Neural crest cell (in vitro differentiated cells): ENCODE data around the gene ARHGDIG. TPM values are rescaled to one million over a fixed set of nuclear protein-coding genes. Genes with fewer than 3 reads are reported as not detected.

Experiments
- DNase-seq: peaks from one replicate; pipeline ENCODE4 v3.0.0; 2021; ENCODE audit warnings: low read depth, mixed read lengths, low spot score
- H3K27ac Mint-ChIP-seq: one replicate; pipeline ENCODE4 v1.8.0; 2021; ENCODE audit warnings: mild to moderate bottlenecking, mixed read lengths; ENCODE audit not compliant: unreplicated experiment
- H3K27me3 Mint-ChIP-seq: 2 replicates; pipeline ENCODE4 v1.8.0; 2021; ENCODE audit warnings: low read depth, mild to moderate bottlenecking, mixed read lengths
- H3K36me3 Mint-ChIP-seq: 2 replicates; pipeline ENCODE4 v1.8.0; 2021; ENCODE audit warnings: low read depth, mild to moderate bottlenecking, mixed read lengths
- H3K4me1 Mint-ChIP-seq: 2 replicates; pipeline ENCODE4 v1.8.0; 2021; ENCODE audit warnings: mixed read lengths
- H3K4me3 Mint-ChIP-seq: one replicate; pipeline ENCODE4 v1.8.0; 2021; ENCODE audit warnings: mild to moderate bottlenecking, mixed read lengths
- H3K9me3 Mint-ChIP-seq: 2 replicates; pipeline ENCODE4 v1.8.0; 2021; ENCODE audit warnings: mixed read lengths
- CTCF ChIP-seq: fragments of 200-600 bp; sonication (generic); conservative IDR thresholded peaks from 2 replicates; pipeline ENCODE4 v1.5.0; 2021; ENCODE audit warnings: antibody characterized with exemption, mild to moderate bottlenecking
- total RNA-seq: library from RNA; stranded (reverse); gene quantifications from 2 replicates; pipeline ENCODE4 v1.2.1, GENCODE V29; 2021

Gene ARHGDIG
- total RNA-seq, 1 donor from 2014 or later: 3.0 TPM

- Mint-ChIP-seq H3K36me3 (peaks cover 6% of the 10 kb centered on the region), H3K4me1 (no peaks in the 10 kb centered on the region), H3K4me3 (no peak within 1 kb of the TSS), H3K27me3 (peaks cover 29% of the 10 kb centered on the region), H3K9me3 (no peaks in the 10 kb centered on the region), H3K27ac (no peak within 1 kb of the TSS)
- DNase-seq: no peak
- no peak for TF ChIP-seq CTCF
These were observed 2.8 kb downstream of the ARHGDIG start, which contains the start of gene PDIA2 for GRCh38 chr16:283033-283805. Gene PDIA2, plus strand, starts transcription at chr16:283164. Its CDS starts 6 bp downstream, at chr16:283170.

GRCh38 chr16:284204-285120 is 4.1 kb downstream of the ARHGDIG start:
- H3K36me3 Mint-ChIP-seq: peaks cover 6% of the 10 kb centered on the region
- H3K27ac Mint-ChIP-seq: no peak overlapping the region

GRCh38 chr16:285146-286055 is 5.0 kb downstream of the ARHGDIG start:
- no peak for DNase-seq
- H3K4me1 Mint-ChIP-seq: no peaks in the 10 kb centered on the region
- H3K27ac Mint-ChIP-seq: no peak overlapping the region
- H3K27me3 Mint-ChIP-seq: peaks cover 12% of the 10 kb centered on the region
- no peak for TF ChIP-seq CTCF
- no peaks in the 10 kb centered on the region for H3K9me3 Mint-ChIP-seq
- no peak overlapping the region for H3K4me3 Mint-ChIP-seq
- H3K36me3 Mint-ChIP-seq: peaks cover 6% of the 10 kb centered on the region

More at GRCh38 chr16:284204-285120, 4.1 kb downstream of the ARHGDIG start:
- Mint-ChIP-seq H3K9me3 (no peaks in the 10 kb centered on the region), H3K27me3 (peaks cover 17% of the 10 kb centered on the region), H3K4me1 (no peaks in the 10 kb centered on the region), H3K4me3 (no peak overlapping the region)
- TF ChIP-seq CTCF: no peak
- DNase-seq: no peak

- Mint-ChIP-seq H3K27ac (no peak overlapping the region), H3K4me1 (no peaks in the 10 kb centered on the region), H3K9me3 (no peaks in the 10 kb centered on the region), H3K27me3 (peaks cover 4% of the 10 kb centered on the region), H3K4me3 (no peak overlapping the region), H3K36me3 (peaks cover 6% of the 10 kb centered on the region)
- no peak for DNase-seq
- TF ChIP-seq CTCF: no peak
These were observed 6.3 kb downstream of the ARHGDIG start for GRCh38 chr16:286491-287297.
